ENCODE results near the gene ABLIM2. TPM values are rescaled to one million over a fixed set of nuclear protein-coding genes. Genes with fewer than 3 reads are reported as not detected.

ABLIM2 gene
- total and polyA plus RNA-seq, 2 of the 4 experiments (the other 2 are of a cell fraction), result under 0.01 to 0.10 TPM

- ATAC-seq (ENCODE audit: low read depth) (no peak), DNase-seq (no peak)
- dilution Hi-C loops (cut with HindIII; ENCODE audit: low sequenced_read_pairs, unreplicated experiment), result no loop called here
- Histone ChIP-seq H3K9ac (ENCODE audit: low read depth, low read length) (no peak overlapping the region), H4K91ac (ENCODE audit: insufficient read depth, low read depth, low read length) (no peak overlapping the region), H2AFZ (replicated peaks; ENCODE audit: low read length, poor library complexity) (no peak overlapping the region), H3K27me3 (ENCODE audit: control insufficient read depth, insufficient read depth, low read length) (peaks cover 46% of the 10 kb centered on the region), H3K23ac (ENCODE audit: low read depth, low read length) (no peak overlapping the region), H3K18ac (ENCODE audit: low read depth, low read length) (no peak overlapping the region), H3K27ac (ENCODE audit: insufficient read depth, low read length) (no peak overlapping the region), H2AK9ac (replicated peaks; ENCODE audit: low read depth, low read length, poor library complexity) (no peak overlapping the region), H4K20me1 (ENCODE audit: insufficient read depth, low read length) (no peaks in the 10 kb centered on the region; the same call in 1 of the 2 replicates), H3K4me1 (ENCODE audit: control insufficient read depth, insufficient read depth, low read length) (no peaks in the 10 kb centered on the region), H3K9me1 (ENCODE audit: insufficient read depth, low read length) (0 out of 2 replicates have a peak, but pooled peaks cover 4% of the 10 kb centered on the region), H3K4ac (ENCODE audit: low read depth, low read length) (no peak overlapping the region), H3K4me3 (ENCODE audit: insufficient read depth, low read depth, low read length) (no peak overlapping the region), H2BK20ac (ENCODE audit: low read depth, low read length) (no peak overlapping the region), H2BK15ac (ENCODE audit: low read depth, low read length) (no peak overlapping the region), H4K5ac (ENCODE audit: low read depth, low read length) (no peak overlapping the region), H3K79me1 (ENCODE audit: low read depth in 1 of 2, low read length in 2 of 2) (no peaks in the 10 kb centered on the region), H3K56ac (ENCODE audit: extremely low read depth, insufficient read depth, low read length) (no peak overlapping the region), H2AK5ac (ENCODE audit: low read depth, low read length) (no peak overlapping the region), H2BK5ac (ENCODE audit: low read depth, low read length, poor library complexity, severe bottlenecking) (no peak overlapping the region), H3K4me2 (ENCODE audit: low read depth, low read length) (no peak overlapping the region), H3K14ac (replicated peaks; ENCODE audit: low read depth, low read length) (no peak overlapping the region), H3K36me3 (ENCODE audit: control insufficient read depth, insufficient read depth, low read length) (no peaks in the 10 kb centered on the region), H2BK120ac (ENCODE audit: low read depth, low read length) (no peak overlapping the region), H4K8ac (ENCODE audit: low read depth in 2 of 2, low read length in 2 of 2) (no peak overlapping the region), H3K9me3 (ENCODE audit: control insufficient read depth, insufficient read depth, low read length) (no peaks in the 10 kb centered on the region; the same call in 1 of the 2 replicates)
- no TSS peak for BruUV-seq (replicated peaks)
- in situ Hi-C loops (cut with MboI; ENCODE audit: low sequenced_read_pairs), result no loop called here
- 85% methylated on average over 7 of the region's 17 CpGs; no CpG with 5 or more reads in 1 of the 2 experiments for WGBS, 2 experiments (ENCODE audit: extremely low coverage in 2 of 2, insufficient read length in 1 of 2)
- TF ChIP-seq ELK1 (IDR thresholded peaks at IDR 0.05; ENCODE audit: borderline replicate concordance, low read depth, low read length) (no peak), RFX5 (IDR thresholded peaks at IDR 0.05; ENCODE audit: low read depth, low read length) (no peak), CTCF (conservative IDR thresholded peaks at IDR 0.05; ENCODE audit: low read depth, low read length) (no peak), BHLHE40 (IDR thresholded peaks at IDR 0.05; ENCODE audit: low read depth, low read length) (no peak)
- POLR2A ChIA-PET (ENCODE audit: unreplicated experiment), result no interaction called here
- CTCF ChIA-PET, result no interaction called here
- intact Hi-C loops (cut with micrococcal nuclease), result no loop called here
Observed at GRCh38 chr4:8033067-8033755, 125.4 kb downstream of the ABLIM2 start.
